Fibroblast of skin of right biceps (primary cell): ENCODE measurements around the gene DNAH6.
"Not testable (repeated sequence)": the region's sequence is repeated elsewhere in the genome, so short reads cannot be mapped to it uniquely, and the experiment has no call there.

Source experiments
- DNase-seq: peaks from one replicate; pipeline ENCODE4 v3.0.0-alpha.2; 2013

The DNAH6 gene

DNA sequence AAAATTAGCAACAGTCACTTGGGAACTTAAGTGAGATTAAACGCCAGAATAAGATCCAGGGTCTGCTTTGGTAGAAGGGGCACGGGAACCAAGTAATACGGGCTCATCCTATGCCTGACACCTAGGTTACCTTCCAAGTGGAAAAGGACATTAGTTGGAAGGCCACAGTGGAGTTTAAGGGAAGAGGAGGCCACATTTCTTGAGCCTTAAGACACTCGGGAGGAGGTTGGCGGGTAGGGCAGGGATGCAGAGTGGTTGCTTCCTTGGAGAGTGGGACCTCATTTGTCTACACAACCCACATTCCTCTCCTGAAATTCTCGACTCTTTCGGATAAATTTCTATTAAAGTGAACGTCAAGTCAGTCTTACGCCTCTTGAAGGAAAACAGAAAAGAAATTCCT, 510 bp upstream of the DNAH6 start:
- DNase-seq, result no peak

DNA sequence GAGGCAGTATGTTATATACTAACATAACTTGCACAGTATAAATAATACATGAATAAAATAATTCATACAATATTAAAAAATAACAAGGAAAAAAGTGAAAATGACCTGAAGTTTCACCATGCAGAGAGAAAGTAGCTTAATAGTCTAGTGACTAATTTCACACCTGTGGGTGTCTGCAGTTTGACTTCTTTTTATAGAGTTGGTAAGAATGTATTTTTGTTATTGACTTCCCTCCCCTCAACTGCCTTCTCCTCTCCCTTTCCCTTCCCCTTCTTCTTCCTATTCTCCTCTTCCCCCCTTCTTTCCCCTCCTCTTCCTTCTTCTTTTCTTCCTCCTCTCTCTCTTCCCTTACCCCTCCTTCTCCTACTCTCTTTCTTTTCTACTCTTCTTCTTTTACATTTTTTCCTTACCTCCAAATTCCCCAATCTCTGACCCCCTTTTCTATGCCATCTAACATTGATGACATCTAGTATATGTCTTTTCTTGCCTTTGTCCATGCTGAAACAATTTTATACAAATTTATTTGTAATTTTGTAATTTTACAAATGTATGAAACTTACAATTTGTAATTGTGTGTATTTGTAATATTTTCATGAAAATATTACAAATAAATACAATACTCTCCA, 3.1 kb downstream of the DNAH6 start:
- no peak for DNase-seq

DNA sequence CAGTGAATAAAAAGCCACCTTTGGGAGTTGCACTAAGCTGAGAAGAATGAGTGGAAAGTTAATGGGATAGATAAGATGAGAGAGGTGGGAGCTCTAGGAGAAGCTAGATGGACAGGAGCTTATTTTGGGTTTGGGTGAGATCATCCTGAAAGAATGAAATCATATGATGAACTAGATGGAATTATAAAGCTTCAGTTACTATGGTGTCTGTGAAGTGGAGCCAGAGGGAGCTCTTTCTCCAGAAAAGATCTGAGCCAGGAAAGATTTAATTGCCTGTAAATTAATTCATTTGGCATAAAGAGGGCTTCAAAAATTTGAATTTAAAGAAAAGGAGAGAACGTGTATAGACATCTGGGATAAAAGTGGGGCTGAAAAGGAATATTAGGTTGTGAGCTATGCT, 10.3 kb downstream of the DNAH6 start:
- DNase-seq, result no peak

DNA sequence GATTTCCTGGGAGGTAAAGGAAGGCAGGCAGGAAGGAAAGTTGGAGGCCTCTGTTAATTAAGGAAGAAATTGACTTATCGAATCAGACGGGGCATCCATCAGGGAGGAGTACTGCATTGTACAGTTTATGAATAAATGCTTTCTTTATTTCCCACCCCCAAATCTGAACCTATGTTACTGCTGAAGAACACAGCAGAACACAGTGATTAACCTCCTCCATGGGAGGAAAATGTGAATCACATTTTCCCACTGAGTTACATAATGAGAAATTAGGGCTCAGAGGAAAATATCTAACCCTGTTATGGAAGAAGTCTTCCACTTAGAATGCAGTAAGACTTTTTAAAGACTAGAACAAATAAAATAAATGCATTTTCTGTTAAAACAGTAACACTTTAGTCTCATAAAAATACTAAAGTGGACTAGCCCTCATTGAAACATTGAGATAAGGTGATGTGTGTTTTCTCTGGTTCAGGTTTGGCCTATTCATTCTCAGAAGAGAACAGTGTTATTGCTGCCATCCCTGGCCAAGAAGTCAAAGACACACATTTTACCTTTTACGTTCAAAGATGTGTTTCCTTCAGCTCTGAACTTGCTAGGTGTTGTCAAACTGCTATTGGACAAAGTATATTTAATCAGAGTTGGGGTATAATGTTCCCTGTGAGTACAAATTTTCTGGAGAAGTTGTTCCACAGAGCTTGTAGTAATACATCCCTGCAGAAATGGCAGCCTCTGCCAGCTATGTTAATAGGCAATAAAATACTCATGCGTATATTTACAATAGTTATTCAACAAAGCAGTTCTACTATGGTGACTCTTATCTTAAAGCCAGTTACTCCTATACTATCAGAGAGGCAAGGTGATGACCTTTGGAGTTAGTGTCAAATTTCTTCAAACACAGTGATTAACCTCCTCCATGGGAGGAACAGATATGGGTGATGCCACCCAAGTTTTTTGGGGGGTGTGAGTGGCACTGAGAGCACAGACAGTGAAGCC, 11.1 kb downstream of the DNAH6 start:
- DNase-seq, result peak; percentile 12

DNA sequence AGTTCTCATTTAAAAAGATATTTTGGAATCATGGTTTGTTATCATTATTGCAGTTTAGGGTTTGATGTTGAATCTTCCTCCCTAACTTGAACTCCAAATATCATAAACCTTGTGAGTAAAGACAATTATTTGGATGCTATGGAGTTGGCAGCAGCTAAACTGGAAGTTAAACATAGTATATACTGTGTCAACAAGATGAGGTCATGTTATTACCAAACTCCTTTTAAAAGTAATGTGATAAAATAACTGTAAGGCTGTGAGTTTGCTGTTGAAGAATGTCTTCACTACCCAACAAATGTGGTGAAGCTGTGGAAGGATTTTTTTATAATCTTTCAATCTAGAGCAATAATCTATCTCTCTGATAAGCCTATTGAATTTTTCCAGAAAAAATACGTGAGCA, 16.0 kb downstream of the DNAH6 start:
- DNase-seq, result no peak

DNA sequence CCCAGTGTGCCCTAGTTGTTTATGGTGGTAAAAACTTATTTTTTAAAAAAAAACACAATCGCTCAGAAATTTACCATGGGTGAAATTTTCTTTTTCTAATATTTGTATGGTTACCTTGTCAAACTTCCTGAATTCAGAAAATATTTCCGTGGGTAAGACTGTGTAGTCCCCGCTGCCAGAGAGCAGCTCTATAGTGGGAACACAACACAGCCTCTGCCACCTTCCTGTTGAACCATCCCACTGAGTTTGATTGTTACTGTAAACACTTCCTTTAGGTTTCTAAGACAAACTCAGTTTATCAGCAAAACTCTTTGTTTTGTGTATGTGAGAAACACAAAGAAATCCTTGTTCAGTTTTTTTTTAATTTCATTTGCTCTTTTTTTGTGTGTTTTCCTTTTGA, 17.9 kb downstream of the DNAH6 start:
- no peak for DNase-seq

DNA sequence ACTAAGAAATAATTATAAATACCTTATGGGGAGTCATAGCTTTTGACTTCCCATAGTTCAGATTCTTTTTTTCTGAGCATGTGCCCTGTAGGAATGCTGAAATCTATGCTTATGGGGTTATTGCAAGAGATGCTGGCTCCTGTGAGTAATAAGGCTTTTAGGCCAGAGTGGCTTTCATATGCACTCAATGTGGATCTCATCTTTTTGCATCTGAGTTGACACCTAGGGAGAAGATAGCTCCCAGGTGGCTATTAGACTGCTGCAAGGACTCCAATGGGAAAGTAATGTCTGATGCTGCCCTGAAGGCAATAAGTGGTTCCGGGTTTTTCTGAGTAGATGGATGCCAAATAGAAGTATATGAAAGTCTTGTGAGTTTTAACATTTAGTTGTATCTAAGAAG, 21.0 kb downstream of the DNAH6 start:
- no peak for DNase-seq

DNA sequence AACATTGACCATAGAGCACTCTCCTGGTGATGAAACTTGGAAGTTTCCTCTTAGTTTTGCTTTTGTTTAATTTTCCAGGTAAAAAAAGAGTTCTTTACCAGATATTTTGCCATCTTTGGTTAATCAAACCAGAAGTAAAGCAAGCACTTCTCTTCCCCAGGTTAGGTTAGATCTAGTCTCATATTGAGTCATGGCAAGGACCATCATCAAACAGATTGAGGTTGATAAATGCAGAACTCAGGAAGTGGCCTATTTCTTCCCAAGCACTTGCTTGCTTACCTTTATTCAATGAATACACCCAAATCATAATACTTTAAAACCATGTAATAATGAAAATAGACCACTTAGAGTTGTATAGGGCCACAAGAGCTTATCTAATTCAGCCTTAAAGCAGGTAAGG, 23.4 kb downstream of the DNAH6 start:
- DNase-seq, result no peak

DNA sequence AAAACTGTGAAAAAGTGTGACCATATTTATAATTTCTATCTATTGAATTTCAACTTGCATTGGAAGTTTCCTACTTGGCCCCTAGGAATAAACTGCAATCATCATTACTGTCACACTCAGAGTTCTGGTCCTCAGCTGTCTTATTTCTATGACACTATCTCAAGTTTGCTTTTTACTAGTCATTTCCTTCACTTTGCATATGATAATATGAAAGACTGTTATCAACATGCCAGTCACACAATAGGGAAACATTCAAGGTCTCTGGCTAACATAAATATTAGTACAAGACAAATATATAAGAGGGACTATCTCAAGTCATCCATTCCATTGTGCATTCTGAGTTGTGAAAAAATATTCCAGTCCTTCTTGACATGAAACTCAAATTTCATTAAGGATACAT, 28.7 kb downstream of the DNAH6 start:
- no peak for DNase-seq

DNA sequence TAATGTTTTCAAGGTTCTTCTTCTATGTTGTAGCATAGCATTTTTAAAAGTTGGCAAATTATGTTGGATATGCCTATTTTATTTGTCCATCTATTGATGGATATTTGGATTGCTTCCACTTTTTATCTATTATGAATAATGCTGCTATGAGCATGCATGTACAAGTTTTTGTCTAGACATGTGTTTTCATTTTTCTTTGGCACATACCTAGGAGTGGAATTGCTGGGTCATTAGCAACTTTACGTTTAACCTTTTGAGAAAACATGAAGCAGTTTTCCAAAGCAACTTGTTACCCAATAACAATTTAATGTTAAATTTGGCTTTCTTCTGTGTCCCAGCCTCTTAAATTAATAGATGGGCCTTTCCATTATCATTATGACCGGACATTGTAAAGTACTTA, 30.3 kb downstream of the DNAH6 start:
- no peak for DNase-seq

DNA sequence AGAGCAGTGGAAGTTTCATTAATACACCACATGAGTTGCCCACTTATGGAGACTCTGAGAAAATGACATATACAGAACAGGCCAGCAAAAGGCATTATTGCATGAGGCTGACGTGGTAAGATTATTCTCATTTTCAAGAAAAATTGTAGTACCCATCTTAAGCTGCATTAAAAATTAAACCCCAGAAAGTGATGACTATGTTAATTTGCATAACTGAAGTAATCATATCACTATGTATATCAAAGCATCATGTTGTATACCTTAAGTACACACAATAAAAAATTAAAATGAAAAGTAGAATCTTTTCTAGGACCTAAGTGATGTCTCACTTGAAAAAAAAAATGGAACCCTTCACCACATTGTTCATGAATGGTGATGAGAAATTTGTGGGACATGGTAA, 32.0 kb downstream of the DNAH6 start:
- DNase-seq, result no peak

DNA sequence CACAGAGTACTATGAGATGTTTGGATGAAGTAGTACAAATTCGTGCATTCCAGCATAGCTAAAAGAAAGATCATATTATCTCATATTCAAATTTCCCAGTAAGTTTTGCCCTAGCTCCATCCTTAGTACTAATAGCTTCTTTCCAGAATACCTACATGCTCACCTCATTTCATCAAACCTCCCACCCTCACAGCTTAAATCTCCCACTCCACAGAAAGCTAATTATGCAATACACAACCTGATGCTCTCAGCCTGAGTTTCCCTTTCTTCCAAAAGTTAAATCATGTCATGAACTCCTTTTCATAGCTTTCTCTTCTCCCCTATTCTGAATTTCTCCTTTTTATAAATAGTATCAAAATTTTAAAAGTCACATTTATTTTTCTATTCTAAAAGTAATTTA, 34.6 kb downstream of the DNAH6 start:
- no peak for DNase-seq

DNA sequence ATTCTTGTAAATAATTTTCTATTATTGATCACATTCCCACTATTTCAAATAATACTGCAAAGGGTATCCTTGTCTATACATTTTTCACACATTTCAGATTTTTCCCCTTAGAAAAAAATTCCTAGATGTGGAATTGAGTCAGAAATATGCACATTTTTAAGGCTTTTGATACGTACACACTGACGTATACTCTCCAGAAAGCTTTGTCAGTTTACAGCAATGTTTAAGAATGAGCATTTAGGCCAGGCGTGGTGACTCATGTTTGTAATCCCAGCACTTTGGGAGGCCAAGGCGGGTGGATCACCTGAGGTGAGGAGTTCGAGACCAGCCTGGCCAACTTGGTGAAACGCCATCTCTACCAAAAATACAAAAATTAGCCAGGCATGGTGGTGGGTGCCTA, 35.2 kb downstream of the DNAH6 start:
- not testable (repeated sequence) for DNase-seq

DNA sequence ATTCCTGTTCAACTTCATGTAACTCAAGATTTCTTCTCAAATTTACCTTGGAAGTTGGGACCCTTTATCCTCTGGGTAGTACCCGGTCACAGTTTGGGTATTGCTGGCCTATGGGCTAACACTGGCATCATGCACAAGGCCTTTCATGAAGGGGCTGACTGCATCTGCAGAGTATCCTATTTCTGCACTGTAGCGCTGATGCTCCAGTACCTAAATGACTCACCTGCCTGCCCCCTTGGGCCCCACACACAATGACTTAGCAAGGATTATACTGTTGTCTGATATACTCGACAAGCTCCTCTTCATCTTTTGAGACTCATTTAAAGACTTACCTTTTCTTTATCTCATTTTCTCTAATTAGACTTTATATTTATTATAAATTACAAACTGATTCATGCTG, 39.9 kb downstream of the DNAH6 start:
- no peak for DNase-seq

DNA sequence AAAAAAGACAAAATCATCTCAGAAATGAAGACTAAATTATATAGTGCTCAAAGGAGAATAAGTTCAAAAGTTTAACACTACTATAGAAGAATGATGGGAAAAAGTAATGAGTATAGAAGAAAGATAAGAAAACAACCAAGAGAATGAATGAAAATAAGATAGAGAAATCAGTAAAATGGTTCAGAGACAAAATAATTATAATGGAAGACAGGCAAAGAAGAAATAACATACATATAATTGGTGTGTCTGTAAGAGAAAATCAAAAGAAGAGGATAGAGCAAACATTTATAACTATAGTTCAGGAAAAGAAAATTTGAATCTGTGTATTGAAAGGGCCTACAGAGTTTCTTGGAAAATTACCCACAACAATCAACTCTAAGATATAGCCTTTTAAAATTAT, 43.5 kb downstream of the DNAH6 start:
- DNase-seq, result no peak

DNA sequence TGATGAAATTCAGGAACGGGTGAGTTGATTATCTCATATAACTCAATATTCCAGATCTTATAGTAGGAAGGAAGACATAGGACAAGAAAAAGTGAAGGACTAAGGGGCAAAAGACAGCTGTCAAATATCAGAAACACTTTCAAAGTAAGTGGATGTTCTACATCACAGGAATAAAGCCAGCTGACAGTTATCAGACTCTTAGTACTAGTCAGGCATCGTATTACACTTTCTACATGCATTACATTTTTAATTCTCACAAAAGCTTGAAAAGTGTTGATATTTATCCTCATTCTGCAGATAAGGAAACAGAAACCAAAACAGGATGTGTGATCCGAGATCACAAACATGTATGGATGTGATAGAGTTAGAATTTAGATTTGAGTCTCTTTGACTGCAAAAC, 63.4 kb downstream of the DNAH6 start:
- no peak for DNase-seq

DNA sequence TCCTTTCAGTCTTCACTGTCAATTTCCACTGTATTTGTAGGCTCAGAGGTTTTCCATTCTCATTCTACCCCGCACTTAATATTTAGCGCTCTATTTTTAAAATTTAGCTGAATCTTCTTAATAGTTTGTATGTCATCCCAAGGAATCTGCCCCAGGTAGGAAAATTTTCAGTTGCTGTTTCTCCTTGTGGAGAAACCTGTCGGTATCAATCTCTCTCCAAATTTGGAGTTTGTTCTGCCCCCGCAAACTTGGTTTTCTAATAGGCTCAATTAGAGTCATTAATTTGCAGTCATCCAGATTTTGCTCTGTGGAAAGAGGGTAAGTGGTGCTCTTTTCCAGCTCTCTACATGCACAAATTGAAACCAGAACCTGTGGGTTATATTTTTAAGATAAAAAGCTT, 87.6 kb downstream of the DNAH6 start:
- no peak for DNase-seq

DNA sequence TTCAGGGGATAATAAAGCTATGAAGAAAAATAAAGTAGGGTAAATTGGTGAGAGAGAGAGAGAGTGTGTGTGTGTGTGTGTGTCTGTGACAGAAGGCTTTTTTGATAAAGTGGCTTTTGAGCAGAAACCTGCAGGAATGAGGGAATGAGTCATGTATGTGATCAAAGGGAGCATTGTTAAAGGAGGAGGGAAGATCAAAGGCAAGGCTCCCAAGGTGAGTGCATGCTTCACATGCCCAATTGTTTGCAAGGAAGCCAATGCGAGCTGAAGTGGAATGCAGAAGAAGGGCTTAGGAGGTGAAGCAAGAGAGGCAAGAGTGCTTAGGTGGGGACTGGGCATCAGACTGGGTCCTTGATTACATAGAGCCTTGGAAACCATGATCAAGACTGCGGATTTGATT, 96.8 kb downstream of the DNAH6 start:
- DNase-seq, result no peak

DNA sequence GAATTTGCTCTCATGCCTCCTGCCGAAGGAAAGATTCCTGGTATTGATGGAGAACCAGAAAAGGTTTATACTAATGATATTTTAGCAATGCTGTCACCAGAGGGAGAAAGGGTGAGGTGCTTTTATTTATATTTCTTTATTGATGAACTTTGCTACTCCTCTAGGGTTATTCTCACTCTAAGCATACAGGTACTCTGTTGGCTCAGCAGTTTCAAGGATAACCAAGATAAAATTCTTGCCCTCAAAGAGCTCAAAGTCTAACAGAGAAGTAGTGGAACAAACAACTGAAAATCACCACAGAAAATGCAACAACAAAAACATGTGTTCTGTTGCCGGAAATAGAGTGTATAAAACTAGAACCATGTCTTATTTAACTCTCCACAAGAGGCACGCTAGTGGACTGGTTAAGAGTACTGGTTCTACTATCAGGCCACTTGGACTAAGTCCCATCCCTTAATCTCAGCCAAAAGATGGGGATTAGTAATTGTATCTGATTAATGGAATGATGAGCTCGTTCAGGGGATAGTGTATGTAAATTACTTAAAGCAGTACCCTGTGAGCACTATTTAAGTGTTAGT, 103.6 kb downstream of the DNAH6 start:
- DNase-seq, result no peak

DNA sequence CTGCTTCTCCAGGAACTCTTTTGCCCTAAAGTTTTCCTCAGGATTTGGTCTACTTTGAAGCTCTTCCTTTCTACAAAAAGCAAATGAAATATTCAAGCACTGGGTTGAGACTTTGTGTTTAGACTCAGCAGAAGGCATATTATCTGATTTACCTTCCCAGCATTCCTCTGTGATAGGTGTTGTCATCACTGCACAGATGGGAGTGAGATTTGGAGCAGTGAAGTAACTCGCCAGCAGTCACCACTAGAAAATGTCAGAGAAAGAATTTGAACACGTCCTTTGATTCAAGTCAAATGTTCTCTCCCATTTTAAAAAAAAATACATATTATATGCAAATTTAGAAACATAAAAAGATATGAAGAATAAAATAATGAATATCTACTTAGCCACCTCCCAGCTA, 112.2 kb downstream of the DNAH6 start:
- DNase-seq, result no peak

DNA sequence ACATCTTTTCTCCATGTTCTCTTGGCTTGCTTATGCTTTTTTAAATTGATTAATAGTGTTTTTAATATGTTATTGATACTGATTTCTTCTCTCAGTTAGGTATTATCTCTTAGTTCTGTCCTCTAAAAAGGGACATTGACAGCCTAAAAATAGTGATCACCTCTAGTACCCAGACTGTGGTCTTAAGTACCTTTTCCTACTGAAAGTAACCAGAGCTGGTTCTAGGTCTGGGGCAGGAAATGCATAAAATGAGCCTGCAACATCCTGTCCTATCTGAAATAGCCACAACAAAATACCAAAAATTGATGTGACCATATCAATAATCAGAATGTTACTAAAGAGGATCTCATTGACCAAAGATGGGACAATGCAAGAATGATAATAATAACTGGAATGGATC, 113.3 kb downstream of the DNAH6 start:
- no peak for DNase-seq

DNA sequence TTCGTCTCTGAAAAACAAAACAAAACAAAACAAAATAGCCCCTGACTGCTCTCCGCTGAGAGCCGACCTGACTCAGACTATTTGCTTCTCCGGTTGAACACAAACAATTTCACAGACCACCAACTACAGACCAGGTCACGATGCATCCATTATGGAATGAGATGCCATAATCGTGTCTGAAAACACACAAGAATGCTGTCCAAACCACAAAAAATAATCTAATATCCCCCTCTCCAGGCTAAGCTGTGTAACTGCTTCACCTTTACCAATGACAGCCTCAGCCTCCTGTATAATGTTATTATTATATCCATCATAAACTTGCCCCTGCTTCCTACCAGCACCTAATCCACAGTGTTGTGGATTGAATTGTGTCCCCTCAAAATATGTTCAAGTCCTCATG, 114.7 kb downstream of the DNAH6 start:
- peak; percentile 42 for DNase-seq

DNA sequence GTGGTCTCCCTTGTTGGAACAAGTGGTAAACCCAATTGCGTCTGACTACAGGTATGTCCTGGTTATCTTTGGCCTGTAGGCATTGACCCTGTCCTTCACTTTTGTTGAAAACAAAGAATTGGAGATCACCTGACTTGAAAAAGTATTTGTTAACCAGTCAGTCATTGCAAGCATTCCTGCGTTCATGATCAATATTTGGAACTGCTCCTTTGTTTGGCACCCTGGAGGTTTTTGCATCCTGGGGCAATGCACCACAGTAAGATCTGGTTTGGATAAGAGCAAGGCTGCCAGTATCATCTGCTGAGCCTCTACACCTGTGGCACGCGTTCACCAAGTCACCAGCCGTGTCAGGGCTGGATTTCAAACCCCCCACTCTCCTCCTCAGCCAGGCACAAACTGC, 115.7 kb downstream of the DNAH6 start:
- no peak for DNase-seq
